ENCODE measurements around the gene GNB1L. TPM values are rescaled to one million over a fixed set of nuclear protein-coding genes. Genes with fewer than 3 reads are reported as not detected.

The GNB1L gene
- total and polyA plus RNA-seq, 9 of the 15 experiments (the other 6 are each of a cell fraction or from before 2014, with no cell fraction given): 0.56 to 50.5 (median 10.2) TPM

DNA sequence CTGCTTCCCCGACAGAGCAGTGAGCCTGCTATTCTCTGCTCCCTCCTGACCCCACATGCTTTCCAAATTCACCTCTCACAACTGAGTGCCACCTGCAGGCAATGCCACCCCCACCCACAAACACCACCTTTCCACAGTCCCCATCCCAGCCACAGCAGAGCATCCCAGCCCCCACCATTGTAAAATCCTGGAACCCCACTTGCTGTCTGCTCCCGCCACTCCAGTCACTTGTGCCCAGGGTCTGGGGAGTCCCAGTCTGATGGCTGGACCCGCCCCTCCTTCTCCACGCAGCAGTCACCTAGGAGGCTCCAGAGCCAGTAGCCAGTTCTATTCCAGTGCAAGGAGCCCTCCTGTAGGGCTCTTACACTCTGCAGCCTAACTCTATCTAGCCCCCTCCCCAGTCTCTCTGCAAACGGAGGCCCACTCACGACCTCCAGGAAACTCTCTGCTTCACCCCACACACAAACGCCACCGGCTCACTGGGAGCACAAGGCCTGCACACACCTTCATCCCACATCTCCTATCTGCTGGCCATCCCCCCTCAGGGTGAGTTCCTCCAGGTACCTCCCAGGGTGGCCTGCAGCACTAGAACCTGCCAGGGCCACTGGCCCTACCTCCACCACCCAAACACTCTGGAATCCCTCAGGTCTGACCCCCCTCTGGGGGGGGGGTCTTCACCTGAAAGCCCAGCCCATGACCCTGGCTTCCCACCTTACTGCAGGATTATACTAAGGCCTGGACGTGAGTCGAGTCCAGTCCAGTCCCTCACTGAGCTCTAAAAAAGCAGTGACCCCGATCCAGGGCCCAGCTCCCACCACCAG is 1.4 kb downstream of the GNB1L start:
- H3K36me3 ChIP-seq (ENCODE audit: control insufficient read depth, insufficient read depth, low read length): peaks cover 47% of the 10 kb centered on the region
- H3K9me3 ChIP-seq (replicated peaks; ENCODE audit: control insufficient read depth, insufficient read depth, low read depth, low read length): no peaks in the 10 kb centered on the region
- no peaks in the 10 kb centered on the region for H3K27me3 ChIP-seq (ENCODE audit: control insufficient read depth in 2 of 2, insufficient read depth in 2 of 2, low read length in 2 of 2)
- H3K4me2 ChIP-seq (ENCODE audit: insufficient read depth, low read length): peak overlapping the region; percentile 94
- 18% methylated on average over 11 of the region's 11 CpGs for WGBS (ENCODE audit: insufficient coverage, low coverage, missing lambda C conversion rate)
- H3K9ac ChIP-seq (ENCODE audit: insufficient read depth in 1 of 2, low read depth in 2 of 2, low read length in 2 of 2): peak overlapping the region; percentile 86 to 99
- DNase-seq (ENCODE audit: extremely low read depth in 1 of 4, low spot score in 3 of 4): peak in 3 of 4 experiments; percentile 54 to 73 (median 72)
- in situ Hi-C loops (cut with MboI): no loop called here
- H3K4me1 ChIP-seq (replicated peaks in 1 of 2; ENCODE audit: control insufficient read depth in 2 of 2, insufficient read depth in 2 of 2, low read length in 2 of 2): peaks cover 23 to 70% of the 10 kb centered on the region in 2 experiments
- H4K20me1 ChIP-seq (replicated peaks; ENCODE audit: control insufficient read depth, insufficient read depth, low read length): peaks cover 39% of the 10 kb centered on the region; the same call in 1 of the 2 replicates
- ChIA-PET POLR2A (interaction anchor here (0.6 to 13.6 kb wide), 25 partner anchors 9 to 1592 kb away, joined by 3 to 247 read pairs (median 6); partner anchors contain the start of gene GP1BB), CTCF (ENCODE audit: low intra/inter-chr PET ratio) (no interaction called here)
- H2AFZ ChIP-seq (ENCODE audit: low read depth, low read length): no peak overlapping the region
- H3K4me3 ChIP-seq: peak overlapping the region; percentile 62
- H3K9me1 ChIP-seq (ENCODE audit: control insufficient read depth, insufficient read depth, low read length): peaks cover 21% of the 10 kb centered on the region
- H3K27ac ChIP-seq (ENCODE audit: extremely low read depth, low read depth, low read length): peak overlapping the region; percentile 77; the same call in 2 of the 3 replicates
- intact Hi-C loops (cut with micrococcal nuclease): loop anchor here (5.0 to 10.0 kb wide), 3 partner anchors 36 to 172 kb away; partner anchors contain the start of gene TANGO2
- peaks cover 76% of the 10 kb centered on the region for H3K79me2 ChIP-seq (ENCODE audit: control insufficient read depth, insufficient read depth, low read length)
- BruUV-seq (replicated peaks): TSS peak; percentile 44
- no peak for FAIRE-seq
- no peak for ATAC-seq
- TF ChIP-seq CHD2 (IDR thresholded peaks at IDR 0.05; ENCODE audit: low read depth, low read length) (0 out of 2 replicates have a peak, but pooled peaks have one; percentile 18), GATAD2B (IDR thresholded peaks at IDR 0.05; ENCODE audit: borderline replicate concordance) (no peak), HOXB6 (CRISPR knock-in tag; IDR thresholded peaks at IDR 0.05; ENCODE audit: borderline replicate concordance) (0 out of 2 replicates have a peak, but pooled peaks have one; percentile 29), RBM34 (IDR thresholded peaks at IDR 0.05; ENCODE audit: borderline replicate concordance, insufficient read depth, low read length) (no peak), SRSF1 (IDR thresholded peaks at IDR 0.05; ENCODE audit: low read depth, low read length) (no peak)
- TF ChIP-seq, protein P1, sequence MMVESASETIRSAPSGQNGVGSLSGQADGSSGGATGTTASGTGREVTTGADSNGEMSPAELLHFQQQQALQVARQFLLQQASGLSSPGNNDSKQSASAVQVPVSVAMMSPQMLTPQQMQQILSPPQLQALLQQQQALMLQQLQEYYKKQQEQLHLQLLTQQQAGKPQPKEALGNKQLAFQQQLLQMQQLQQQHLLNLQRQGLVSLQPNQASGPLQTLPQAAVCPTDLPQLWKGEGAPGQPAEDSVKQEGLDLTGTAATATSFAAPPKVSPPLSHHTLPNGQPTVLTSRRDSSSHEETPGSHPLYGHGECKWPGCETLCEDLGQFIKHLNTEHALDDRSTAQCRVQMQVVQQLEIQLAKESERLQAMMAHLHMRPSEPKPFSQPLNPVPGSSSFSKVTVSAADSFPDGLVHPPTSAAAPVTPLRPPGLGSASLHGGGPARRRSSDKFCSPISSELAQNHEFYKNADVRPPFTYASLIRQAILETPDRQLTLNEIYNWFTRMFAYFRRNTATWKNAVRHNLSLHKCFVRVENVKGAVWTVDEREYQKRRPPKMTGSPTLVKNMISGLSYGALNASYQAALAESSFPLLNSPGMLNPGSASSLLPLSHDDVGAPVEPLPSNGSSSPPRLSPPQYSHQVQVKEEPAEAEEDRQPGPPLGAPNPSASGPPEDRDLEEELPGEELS (CRISPR knock-in tag; IDR thresholded peaks at IDR 0.05; ENCODE audit: borderline replicate concordance): no peak
- TF ChIP-seq, protein P2, sequence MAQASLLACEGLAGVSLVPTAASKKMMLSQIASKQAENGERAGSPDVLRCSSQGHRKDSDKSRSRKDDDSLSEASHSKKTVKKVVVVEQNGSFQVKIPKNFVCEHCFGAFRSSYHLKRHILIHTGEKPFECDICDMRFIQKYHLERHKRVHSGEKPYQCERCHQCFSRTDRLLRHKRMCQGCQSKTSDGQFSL (CRISPR knock-in tag; IDR thresholded peaks at IDR 0.05): no peak
- TF ChIP-seq, protein P2 (tag; IDR thresholded peaks at IDR 0.05): no peak
- TF ChIP-seq, protein P3, sequence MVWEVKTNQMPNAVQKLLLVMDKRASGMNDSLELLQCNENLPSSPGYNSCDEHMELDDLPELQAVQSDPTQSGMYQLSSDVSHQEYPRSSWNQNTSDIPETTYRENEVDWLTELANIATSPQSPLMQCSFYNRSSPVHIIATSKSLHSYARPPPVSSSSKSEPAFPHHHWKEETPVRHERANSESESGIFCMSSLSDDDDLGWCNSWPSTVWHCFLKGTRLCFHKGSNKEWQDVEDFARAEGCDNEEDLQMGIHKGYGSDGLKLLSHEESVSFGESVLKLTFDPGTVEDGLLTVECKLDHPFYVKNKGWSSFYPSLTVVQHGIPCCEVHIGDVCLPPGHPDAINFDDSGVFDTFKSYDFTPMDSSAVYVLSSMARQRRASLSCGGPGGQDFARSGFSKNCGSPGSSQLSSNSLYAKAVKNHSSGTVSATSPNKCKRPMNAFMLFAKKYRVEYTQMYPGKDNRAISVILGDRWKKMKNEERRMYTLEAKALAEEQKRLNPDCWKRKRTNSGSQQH (CRISPR knock-in tag; IDR thresholded peaks at IDR 0.05): 0 out of 2 replicates have a peak, but pooled peaks have one; percentile 50
